GM23338 (cell line): Measurements from ENCODE around the gene NELFE. TPM values are rescaled to one million over a fixed set of nuclear protein-coding genes. Genes with fewer than 3 reads are reported as not detected.

Experiments
- ATAC-seq: fragments of 200-7000 bp; cut with Tn5 transposase; 3 replicates; pipeline ENCODE4 v1.9.1; 2020
- DNase-seq: peaks from one replicate; pipeline ENCODE4 v3.0.0-alpha.2; 2015; ENCODE audit warnings: low spot score
- H2AFZ ChIP-seq: fragments of 200-600 bp; sonication (generic); 2 replicates; pipeline ENCODE4 v1.8.0; 2016; ENCODE audit warnings: antibody characterized with exemption, mild to moderate bottlenecking, moderate library complexity
- H3F3A ChIP-seq: fragments of 200-600 bp; sonication (generic); replicated peaks from 2 replicates; pipeline ENCODE4 v1.8.0; 2017; ENCODE audit warnings: antibody characterized with exemption, mixed run types, low read depth
- H3K27ac ChIP-seq: fragments of 200-600 bp; sonication (generic); 2 replicates; pipeline ENCODE4 v1.6.1; 2016; ENCODE audit warnings: low read depth
- H3K27me3 ChIP-seq: fragments of 200-600 bp; sonication (generic); 2 replicates; pipeline ENCODE4 v1.8.0; 2016; ENCODE audit warnings: mild to moderate bottlenecking, mixed run types, moderate library complexity; ENCODE audit not compliant: insufficient read depth
- H3K36me3 ChIP-seq: fragments of 200-600 bp; sonication (generic); 2 replicates; pipeline ENCODE4 v1.8.0; 2016; ENCODE audit warnings: mild to moderate bottlenecking; ENCODE audit not compliant: insufficient read depth
- H3K4me1 ChIP-seq: fragments of 200-600 bp; sonication (generic); 2 replicates; pipeline ENCODE4 v1.8.0; 2016; ENCODE audit warnings: mild to moderate bottlenecking, moderate library complexity; ENCODE audit not compliant: insufficient read depth
- H3K4me2 ChIP-seq: fragments of 200-600 bp; sonication (generic); 2 replicates; pipeline ENCODE4 v1.7.1; 2017; ENCODE audit warnings: mixed run types
- H3K4me3 ChIP-seq: fragments of 200-600 bp; sonication (generic); 2 replicates; pipeline ENCODE4 v1.6.1; 2016; ENCODE audit warnings: mixed run types
- H3K79me2 ChIP-seq: fragments of 200-600 bp; sonication (generic); replicated peaks from 2 replicates; pipeline ENCODE4 v1.8.0; 2017; ENCODE audit warnings: mild to moderate bottlenecking; ENCODE audit not compliant: insufficient read depth
- H3K9me2 ChIP-seq: fragments of 200-600 bp; sonication (generic); 2 replicates; pipeline ENCODE4 v1.8.0; 2017; ENCODE audit not compliant: insufficient read depth
- H4K20me1 ChIP-seq: fragments of 200-600 bp; sonication (generic); replicated peaks from 2 replicates; pipeline ENCODE4 v1.8.0; 2017; ENCODE audit warnings: mild to moderate bottlenecking; ENCODE audit not compliant: insufficient read depth
- H3K27ac Mint-ChIP-seq: 2 replicates; pipeline ENCODE4 v1.8.0; 2020; ENCODE audit warnings: inconsistent platforms, mild to moderate bottlenecking, moderate library complexity, mixed read lengths
- H3K27me3 Mint-ChIP-seq: 3 replicates; pipeline ENCODE4 v1.8.0; 2022; ENCODE audit warnings: low read depth, mild to moderate bottlenecking, moderate library complexity, mixed read lengths, inconsistent platforms; ENCODE audit not compliant: insufficient read depth, poor library complexity
- H3K36me3 Mint-ChIP-seq: 3 replicates; pipeline ENCODE4 v1.8.0; 2021; ENCODE audit warnings: low read depth, mild to moderate bottlenecking, inconsistent platforms, moderate library complexity, mixed read lengths
- H3K4me1 Mint-ChIP-seq: 3 replicates; pipeline ENCODE4 v1.8.0; 2020; ENCODE audit warnings: mild to moderate bottlenecking, inconsistent platforms, mixed read lengths
- H3K4me3 Mint-ChIP-seq: 3 replicates; pipeline ENCODE4 v1.8.0; 2021; ENCODE audit warnings: moderate library complexity, mild to moderate bottlenecking, inconsistent platforms, mixed read lengths
- H3K9me3 Mint-ChIP-seq: 3 replicates; pipeline ENCODE4 v1.8.0; 2020; ENCODE audit warnings: moderate library complexity, mild to moderate bottlenecking, inconsistent platforms, mixed read lengths
- CREB1 ChIP-seq: fragments of 250-450 bp; sonication (Bioruptor Pico); IDR thresholded peaks from 2 replicates; pipeline ENCODE4 v1.5.0; 2020; ENCODE audit warnings: low read depth, mild to moderate bottlenecking, moderate library complexity
- EZH2 ChIP-seq: fragments of 200-600 bp; sonication (generic); IDR thresholded peaks from one replicate; pipeline ENCODE4 v1.8.0; 2017; ENCODE audit warnings: antibody characterized with exemption, mild to moderate bottlenecking, low read depth; ENCODE audit not compliant: unreplicated experiment
- EZH2phosphoT487 ChIP-seq: fragments of 200-600 bp; sonication (generic); IDR thresholded peaks from one replicate; pipeline ENCODE4 v1.8.1; 2018; ENCODE audit warnings: antibody characterized with exemption; ENCODE audit not compliant: unreplicated experiment
- JUNB ChIP-seq: IDR thresholded peaks from one replicate; pipeline ENCODE4 v1.6.1; 2016; ENCODE audit warnings: antibody characterized with exemption; ENCODE audit not compliant: unreplicated experiment
- NANOG ChIP-seq: IDR thresholded peaks from 2 replicates; pipeline ENCODE4 v1.6.1; 2016; ENCODE audit warnings: antibody characterized with exemption, borderline replicate concordance
- POLR2AphosphoS5 ChIP-seq: IDR thresholded peaks from 2 replicates; pipeline ENCODE4 v1.6.1; 2016; ENCODE audit warnings: antibody characterized with exemption, low read depth
- STAT1 ChIP-seq: IDR thresholded peaks from one replicate; pipeline ENCODE4 v1.6.1; 2016; ENCODE audit warnings: antibody characterized with exemption; ENCODE audit not compliant: unreplicated experiment
- ZNF114 ChIP-seq: fragments of 250-450 bp; sonication (Bioruptor Pico); IDR thresholded peaks from 2 replicates; pipeline ENCODE4 v1.5.0; 2020; ENCODE audit warnings: mild to moderate bottlenecking, moderate library complexity
- ZNF331 ChIP-seq: fragments of 250-450 bp; sonication (Bioruptor Pico); IDR thresholded peaks from 2 replicates; pipeline ENCODE4 v1.5.0; 2020; ENCODE audit warnings: low read depth, mild to moderate bottlenecking, moderate library complexity
- polyA plus RNA-seq: library from polyadenylated mRNA; unstranded; fragments of >200 nt; fragmentation: Nextera tagmentation; extraction: Ambion mirVana; gene quantifications from 2 replicates; pipeline ENCODE4 v1.2.1, GENCODE V29; 2016
- total RNA-seq: library from RNA; depleted of rRNA; stranded (reverse); fragments of >200 nt; shearing (Covaris generic); gene quantifications from 2 replicates; pipeline ENCODE4 v1.2.3, GENCODE V29; 2014
- TF ChIP-seq, protein P1 (sequence below): IDR thresholded peaks from one replicate; pipeline ENCODE4 v1.6.1; 2018; ENCODE audit warnings: antibody characterized with exemption; ENCODE audit not compliant: unreplicated experiment
- TF ChIP-seq, protein P2 (sequence below), 2 experiments: fragments of 200-600 bp in 1 of 2; sonication (generic) in 1 of 2; conservative IDR thresholded peaks; 2 replicates each; pipeline versions ENCODE4 v1.5.1 to v1.6.1; 2016 to 2017; ENCODE audit warnings: antibody characterized with exemption in 2 of 2, low read depth in 2 of 2, mild to moderate bottlenecking in 2 of 2, moderate library complexity in 1 of 2
- TF ChIP-seq, protein P3 (sequence below): IDR thresholded peaks from 2 replicates; pipeline ENCODE4 v1.6.1; 2016; ENCODE audit warnings: antibody characterized with exemption
- TF ChIP-seq, protein P4 (sequence below): fragments of 250-450 bp; sonication (Bioruptor Pico); IDR thresholded peaks from 2 replicates; pipeline ENCODE4 v1.5.0; 2020; ENCODE audit warnings: mild to moderate bottlenecking, moderate library complexity

Gene NELFE
- total and polyA plus RNA-seq, 2 experiments from 2014 or later, result 64.0 to 93.4 TPM

DNA sequence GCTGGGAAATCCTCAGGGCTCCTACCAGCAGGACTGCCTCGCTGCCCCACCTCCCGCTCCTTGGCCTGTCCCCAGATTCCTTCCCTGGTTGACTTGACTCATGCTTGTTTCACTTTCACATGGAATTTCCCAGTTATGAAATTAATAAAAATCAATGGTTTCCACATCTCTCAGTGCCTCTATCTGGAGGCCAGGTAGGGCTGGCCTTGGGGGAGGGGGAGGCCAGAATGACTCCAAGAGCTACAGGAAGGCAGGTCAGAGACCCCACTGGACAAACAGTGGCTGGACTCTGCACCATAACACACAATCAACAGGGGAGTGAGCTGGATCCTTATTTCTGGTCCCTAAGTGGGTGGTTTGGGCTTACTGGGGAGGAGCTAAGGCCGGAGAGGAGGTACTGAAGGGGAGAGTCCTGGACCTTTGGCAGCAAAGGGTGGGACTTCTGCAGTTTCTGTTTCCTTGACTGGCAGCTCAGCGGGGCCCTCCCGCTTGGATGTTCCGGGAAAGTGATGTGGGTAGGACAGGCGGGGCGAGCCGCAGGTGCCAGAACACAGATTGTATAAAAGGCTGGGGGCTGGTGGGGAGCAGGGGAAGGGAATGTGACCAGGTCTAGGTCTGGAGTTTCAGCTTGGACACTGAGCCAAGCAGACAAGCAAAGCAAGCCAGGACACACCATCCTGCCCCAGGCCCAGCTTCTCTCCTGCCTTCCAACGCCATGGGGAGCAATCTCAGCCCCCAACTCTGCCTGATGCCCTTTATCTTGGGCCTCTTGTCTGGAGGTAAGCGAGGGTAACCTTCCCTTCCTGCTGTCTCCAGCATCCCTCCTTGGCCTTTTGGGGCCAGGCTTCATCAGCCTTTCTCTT lies 13.0 kb downstream of the NELFE start, which contains the start of gene CFB:
TSS of gene CFB (plus strand) at position 589 of the 863 bp plus-strand sequence. CDS start at position 716, 127 bp downstream.
- Histone ChIP-seq H3K36me3 (no peaks in the 10 kb centered on the region), H2AFZ (no peak within 1 kb of the TSS), H3K79me2 (no peaks in the 10 kb centered on the region), H3K27me3 (no peaks in the 10 kb centered on the region), H4K20me1 (no peaks in the 10 kb centered on the region), H3K4me1 (no peaks in the 10 kb centered on the region), H3K9me2 (no peaks in the 10 kb centered on the region), H3K27ac (no peak within 1 kb of the TSS), H3F3A (no peaks in the 10 kb centered on the region), H3K4me3 (no peak within 1 kb of the TSS), H3K4me2 (no peak within 1 kb of the TSS)
- peak; percentile 78 for ATAC-seq
- peaks cover under 1% of the 10 kb centered on the region for H3K4me1 Mint-ChIP-seq
- DNase-seq, result peak; percentile 46
- TF ChIP-seq JUNB (no peak), CREB1 (CRISPR knock-in tag) (no peak), ZNF114 (no peak), NANOG (no peak), ZNF331 (CRISPR knock-in tag) (no peak), EZH2phosphoT487 (no peak), STAT1 (no peak), POLR2AphosphoS5 (no peak), EZH2 (no peak)
- TF ChIP-seq, protein P1, sequence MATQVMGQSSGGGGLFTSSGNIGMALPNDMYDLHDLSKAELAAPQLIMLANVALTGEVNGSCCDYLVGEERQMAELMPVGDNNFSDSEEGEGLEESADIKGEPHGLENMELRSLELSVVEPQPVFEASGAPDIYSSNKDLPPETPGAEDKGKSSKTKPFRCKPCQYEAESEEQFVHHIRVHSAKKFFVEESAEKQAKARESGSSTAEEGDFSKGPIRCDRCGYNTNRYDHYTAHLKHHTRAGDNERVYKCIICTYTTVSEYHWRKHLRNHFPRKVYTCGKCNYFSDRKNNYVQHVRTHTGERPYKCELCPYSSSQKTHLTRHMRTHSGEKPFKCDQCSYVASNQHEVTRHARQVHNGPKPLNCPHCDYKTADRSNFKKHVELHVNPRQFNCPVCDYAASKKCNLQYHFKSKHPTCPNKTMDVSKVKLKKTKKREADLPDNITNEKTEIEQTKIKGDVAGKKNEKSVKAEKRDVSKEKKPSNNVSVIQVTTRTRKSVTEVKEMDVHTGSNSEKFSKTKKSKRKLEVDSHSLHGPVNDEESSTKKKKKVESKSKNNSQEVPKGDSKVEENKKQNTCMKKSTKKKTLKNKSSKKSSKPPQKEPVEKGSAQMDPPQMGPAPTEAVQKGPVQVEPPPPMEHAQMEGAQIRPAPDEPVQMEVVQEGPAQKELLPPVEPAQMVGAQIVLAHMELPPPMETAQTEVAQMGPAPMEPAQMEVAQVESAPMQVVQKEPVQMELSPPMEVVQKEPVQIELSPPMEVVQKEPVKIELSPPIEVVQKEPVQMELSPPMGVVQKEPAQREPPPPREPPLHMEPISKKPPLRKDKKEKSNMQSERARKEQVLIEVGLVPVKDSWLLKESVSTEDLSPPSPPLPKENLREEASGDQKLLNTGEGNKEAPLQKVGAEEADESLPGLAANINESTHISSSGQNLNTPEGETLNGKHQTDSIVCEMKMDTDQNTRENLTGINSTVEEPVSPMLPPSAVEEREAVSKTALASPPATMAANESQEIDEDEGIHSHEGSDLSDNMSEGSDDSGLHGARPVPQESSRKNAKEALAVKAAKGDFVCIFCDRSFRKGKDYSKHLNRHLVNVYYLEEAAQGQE, result no peak
- TF ChIP-seq, protein P2, sequence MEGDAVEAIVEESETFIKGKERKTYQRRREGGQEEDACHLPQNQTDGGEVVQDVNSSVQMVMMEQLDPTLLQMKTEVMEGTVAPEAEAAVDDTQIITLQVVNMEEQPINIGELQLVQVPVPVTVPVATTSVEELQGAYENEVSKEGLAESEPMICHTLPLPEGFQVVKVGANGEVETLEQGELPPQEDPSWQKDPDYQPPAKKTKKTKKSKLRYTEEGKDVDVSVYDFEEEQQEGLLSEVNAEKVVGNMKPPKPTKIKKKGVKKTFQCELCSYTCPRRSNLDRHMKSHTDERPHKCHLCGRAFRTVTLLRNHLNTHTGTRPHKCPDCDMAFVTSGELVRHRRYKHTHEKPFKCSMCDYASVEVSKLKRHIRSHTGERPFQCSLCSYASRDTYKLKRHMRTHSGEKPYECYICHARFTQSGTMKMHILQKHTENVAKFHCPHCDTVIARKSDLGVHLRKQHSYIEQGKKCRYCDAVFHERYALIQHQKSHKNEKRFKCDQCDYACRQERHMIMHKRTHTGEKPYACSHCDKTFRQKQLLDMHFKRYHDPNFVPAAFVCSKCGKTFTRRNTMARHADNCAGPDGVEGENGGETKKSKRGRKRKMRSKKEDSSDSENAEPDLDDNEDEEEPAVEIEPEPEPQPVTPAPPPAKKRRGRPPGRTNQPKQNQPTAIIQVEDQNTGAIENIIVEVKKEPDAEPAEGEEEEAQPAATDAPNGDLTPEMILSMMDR (conservative IDR thresholded peaks at IDR 0.05; ENCODE audit: low read depth in 2 of 2), result no peak
- TF ChIP-seq, protein P3, sequence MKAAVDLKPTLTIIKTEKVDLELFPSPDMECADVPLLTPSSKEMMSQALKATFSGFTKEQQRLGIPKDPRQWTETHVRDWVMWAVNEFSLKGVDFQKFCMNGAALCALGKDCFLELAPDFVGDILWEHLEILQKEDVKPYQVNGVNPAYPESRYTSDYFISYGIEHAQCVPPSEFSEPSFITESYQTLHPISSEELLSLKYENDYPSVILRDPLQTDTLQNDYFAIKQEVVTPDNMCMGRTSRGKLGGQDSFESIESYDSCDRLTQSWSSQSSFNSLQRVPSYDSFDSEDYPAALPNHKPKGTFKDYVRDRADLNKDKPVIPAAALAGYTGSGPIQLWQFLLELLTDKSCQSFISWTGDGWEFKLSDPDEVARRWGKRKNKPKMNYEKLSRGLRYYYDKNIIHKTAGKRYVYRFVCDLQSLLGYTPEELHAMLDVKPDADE, result no peak
- TF ChIP-seq, protein P4, sequence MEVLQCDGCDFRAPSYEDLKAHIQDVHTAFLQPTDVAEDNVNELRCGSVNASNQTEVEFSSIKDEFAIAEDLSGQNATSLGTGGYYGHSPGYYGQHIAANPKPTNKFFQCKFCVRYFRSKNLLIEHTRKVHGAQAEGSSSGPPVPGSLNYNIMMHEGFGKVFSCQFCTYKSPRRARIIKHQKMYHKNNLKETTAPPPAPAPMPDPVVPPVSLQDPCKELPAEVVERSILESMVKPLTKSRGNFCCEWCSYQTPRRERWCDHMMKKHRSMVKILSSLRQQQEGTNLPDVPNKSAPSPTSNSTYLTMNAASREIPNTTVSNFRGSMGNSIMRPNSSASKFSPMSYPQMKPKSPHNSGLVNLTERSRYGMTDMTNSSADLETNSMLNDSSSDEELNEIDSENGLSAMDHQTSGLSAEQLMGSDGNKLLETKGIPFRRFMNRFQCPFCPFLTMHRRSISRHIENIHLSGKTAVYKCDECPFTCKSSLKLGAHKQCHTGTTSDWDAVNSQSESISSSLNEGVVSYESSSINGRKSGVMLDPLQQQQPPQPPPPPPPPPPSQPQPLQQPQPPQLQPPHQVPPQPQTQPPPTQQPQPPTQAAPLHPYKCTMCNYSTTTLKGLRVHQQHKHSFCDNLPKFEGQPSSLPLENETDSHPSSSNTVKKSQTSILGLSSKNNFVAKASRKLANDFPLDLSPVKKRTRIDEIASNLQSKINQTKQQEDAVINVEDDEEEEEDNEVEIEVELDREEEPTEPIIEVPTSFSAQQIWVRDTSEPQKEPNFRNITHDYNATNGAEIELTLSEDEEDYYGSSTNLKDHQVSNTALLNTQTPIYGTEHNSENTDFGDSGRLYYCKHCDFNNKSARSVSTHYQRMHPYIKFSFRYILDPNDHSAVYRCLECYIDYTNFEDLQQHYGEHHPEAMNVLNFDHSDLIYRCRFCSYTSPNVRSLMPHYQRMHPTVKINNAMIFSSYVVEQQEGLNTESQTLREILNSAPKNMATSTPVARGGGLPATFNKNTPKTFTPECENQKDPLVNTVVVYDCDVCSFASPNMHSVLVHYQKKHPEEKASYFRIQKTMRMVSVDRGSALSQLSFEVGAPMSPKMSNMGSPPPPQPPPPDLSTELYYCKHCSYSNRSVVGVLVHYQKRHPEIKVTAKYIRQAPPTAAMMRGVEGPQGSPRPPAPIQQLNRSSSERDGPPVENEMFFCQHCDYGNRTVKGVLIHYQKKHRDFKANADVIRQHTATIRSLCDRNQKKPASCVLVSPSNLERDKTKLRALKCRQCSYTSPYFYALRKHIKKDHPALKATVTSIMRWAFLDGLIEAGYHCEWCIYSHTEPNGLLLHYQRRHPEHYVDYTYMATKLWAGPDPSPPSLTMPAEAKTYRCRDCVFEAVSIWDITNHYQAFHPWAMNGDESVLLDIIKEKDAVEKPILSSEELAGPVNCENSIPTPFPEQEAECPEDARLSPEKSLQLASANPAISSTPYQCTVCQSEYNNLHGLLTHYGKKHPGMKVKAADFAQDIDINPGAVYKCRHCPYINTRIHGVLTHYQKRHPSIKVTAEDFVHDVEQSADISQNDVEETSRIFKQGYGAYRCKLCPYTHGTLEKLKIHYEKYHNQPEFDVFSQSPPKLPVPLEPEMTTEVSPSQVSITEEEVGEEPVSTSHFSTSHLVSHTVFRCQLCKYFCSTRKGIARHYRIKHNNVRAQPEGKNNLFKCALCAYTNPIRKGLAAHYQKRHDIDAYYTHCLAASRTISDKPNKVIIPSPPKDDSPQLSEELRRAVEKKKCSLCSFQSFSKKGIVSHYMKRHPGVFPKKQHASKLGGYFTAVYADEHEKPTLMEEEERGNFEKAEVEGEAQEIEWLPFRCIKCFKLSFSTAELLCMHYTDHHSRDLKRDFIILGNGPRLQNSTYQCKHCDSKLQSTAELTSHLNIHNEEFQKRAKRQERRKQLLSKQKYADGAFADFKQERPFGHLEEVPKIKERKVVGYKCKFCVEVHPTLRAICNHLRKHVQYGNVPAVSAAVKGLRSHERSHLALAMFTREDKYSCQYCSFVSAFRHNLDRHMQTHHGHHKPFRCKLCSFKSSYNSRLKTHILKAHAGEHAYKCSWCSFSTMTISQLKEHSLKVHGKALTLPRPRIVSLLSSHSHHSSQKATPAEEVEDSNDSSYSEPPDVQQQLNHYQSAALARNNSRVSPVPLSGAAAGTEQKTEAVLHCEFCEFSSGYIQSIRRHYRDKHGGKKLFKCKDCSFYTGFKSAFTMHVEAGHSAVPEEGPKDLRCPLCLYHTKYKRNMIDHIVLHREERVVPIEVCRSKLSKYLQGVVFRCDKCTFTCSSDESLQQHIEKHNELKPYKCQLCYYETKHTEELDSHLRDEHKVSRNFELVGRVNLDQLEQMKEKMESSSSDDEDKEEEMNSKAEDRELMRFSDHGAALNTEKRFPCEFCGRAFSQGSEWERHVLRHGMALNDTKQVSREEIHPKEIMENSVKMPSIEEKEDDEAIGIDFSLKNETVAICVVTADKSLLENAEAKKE (CRISPR knock-in tag), result no peak
- no peaks in the 10 kb centered on the region; the same call in 2 of the 3 replicates for H3K36me3 Mint-ChIP-seq
- H3K9me3 Mint-ChIP-seq, result peaks cover 3% of the 10 kb centered on the region; the same call in 1 of the 3 replicates
- peaks cover 26% of the 10 kb centered on the region for H3K27me3 Mint-ChIP-seq
- no peak within 1 kb of the TSS; the same call in 2 of the 3 replicates for H3K4me3 Mint-ChIP-seq
- no peak within 1 kb of the TSS for H3K27ac Mint-ChIP-seq
